ENCODE results near the gene PARVA.

PARVA gene

DNA sequence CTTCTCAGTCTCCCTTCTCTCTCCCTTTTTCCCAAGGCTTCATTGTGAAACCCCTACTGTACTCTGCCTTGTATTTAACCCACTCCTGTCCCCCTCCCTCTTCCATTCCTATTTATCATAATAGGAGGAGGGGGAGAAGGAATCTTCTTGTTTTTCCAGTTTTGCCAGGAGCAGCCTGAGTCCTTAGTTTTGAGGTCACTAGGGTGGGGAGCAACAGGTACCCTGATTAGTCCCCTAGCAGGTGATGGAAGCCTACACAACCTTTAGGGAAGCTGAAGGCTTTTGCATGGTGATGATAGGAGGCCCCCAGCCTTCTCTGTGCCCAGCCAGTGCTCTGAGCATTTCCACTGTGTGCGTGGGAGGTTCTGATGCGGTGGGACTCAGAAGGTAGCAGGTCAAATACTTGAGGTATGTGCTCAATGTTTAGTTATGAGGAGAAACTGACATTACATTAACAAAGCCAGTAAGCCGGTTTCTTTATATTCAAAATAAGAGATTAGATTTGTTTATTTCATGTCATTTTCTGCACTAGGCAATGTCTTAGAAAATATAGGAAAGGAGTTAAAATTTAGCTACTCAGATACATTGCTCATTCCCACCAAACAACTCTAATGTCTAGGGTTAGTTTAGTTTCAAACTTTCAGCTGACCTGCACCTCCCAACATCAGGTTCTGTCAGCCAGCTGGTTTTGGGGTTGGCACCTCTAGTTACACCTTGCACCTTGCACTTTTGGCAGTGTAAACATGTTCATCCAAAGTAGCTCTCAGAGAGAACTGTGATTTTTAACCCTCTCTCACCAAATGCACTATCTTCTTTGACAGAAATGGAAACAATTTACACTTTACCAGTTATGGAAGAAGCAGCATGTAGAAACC, 26.0 kb downstream of the PARVA start:
- DNase-seq (ENCODE audit: low read depth in 2 of 2), result no peak

DNA sequence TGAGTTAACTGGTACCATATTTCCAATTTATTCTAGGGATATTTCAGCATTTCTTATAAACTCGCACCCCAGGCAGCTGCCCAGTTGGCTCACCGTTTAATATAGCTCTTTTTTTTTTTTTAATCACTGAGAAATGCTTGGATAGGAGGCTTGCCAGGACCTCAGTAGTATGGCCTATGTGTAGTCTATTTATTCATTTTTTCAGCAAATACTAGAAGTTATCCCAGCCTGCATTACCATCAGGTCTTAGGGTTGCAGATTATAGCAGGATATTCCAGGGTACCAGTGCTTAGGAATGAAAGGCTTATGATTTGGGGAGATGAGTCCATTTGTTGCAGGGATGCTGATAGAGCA, 26.6 kb downstream of the PARVA start:
- DNase-seq (ENCODE audit: low read depth in 2 of 2), result no peak

DNA sequence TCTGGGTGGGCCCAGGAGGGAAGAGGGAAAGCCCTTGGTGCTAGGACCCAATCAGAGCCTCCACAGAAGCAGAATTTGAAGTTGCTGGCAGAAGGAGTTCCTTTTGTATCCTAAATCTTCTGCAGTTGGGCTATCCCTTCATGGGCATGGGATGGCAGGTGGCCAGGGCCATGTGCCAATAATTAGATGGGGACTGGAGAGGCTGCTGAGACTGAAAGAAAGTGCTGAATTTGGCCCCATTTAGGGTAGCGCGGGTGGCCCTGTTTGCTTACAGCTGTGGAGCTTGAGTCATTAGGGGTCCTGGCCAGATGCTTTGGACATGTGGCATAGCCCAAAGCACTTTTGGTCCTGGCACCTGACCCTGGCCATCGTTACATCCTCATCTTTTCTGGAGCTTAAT, 27.1 kb downstream of the PARVA start:
- no peak for DNase-seq (ENCODE audit: low read depth in 2 of 2)

DNA sequence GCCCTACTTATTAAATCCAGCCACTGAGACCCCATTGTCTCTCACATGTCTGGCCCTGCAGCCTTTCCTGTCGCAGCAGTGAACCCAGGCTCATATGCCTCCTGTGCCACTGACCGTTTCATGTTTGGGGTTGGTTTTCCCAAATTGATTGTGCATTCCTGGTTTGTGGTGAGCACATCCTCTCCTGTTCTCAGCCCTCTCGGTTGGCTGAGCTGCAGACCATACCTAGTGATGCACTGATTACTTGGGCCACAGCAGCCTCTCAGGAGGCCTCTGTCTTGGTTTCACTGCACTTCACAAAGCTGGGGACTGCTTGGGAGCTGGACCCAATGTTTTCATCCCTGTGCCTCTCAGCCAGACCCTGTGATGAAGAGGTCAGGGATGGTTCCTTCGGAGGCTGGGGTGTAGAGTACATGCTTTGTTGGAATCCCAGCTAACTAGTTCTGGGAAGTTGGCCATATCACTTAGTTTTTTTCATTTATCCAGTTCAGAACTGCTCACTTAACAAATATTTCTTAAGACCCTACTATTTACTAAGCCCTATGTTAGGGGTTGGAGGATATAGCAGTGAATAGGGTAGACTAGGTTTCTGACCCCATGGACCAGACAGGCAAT, 30.9 kb downstream of the PARVA start:
- DNase-seq (ENCODE audit: low read depth in 2 of 2), result no peak

- no peak for DNase-seq (ENCODE audit: low read depth in 2 of 2)
These were observed 32.2 kb downstream of the PARVA start for GRCh38 chr11:12409621-12410005.

- no peak for DNase-seq (ENCODE audit: low read depth in 2 of 2)
These were observed 32.8 kb downstream of the PARVA start for GRCh38 chr11:12410006-12410728.

DNA sequence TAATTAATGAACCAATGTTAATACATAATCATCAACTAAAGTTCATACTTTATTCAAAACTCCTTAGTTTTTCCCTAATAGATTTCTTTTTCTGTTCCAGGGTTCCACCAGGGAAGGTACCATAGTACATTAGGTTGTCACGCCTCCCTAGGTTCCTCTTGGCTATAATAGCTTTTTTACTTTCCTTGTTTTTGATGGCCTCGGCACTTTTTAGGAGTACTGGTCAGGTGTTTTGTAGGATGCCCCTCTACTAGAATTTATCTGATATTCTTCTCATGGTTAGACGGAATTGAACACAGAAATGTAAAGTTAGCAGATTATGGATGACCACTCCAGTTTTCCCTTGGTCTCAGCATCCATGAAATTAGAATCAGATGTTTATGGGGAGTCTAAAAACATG, 34.0 kb downstream of the PARVA start:
- no peak for DNase-seq (ENCODE audit: low read depth in 2 of 2)

GRCh38 chr11:12411806-12412727, 34.7 kb downstream of the PARVA start:
- no peak for DNase-seq (ENCODE audit: low read depth in 2 of 2)

DNA sequence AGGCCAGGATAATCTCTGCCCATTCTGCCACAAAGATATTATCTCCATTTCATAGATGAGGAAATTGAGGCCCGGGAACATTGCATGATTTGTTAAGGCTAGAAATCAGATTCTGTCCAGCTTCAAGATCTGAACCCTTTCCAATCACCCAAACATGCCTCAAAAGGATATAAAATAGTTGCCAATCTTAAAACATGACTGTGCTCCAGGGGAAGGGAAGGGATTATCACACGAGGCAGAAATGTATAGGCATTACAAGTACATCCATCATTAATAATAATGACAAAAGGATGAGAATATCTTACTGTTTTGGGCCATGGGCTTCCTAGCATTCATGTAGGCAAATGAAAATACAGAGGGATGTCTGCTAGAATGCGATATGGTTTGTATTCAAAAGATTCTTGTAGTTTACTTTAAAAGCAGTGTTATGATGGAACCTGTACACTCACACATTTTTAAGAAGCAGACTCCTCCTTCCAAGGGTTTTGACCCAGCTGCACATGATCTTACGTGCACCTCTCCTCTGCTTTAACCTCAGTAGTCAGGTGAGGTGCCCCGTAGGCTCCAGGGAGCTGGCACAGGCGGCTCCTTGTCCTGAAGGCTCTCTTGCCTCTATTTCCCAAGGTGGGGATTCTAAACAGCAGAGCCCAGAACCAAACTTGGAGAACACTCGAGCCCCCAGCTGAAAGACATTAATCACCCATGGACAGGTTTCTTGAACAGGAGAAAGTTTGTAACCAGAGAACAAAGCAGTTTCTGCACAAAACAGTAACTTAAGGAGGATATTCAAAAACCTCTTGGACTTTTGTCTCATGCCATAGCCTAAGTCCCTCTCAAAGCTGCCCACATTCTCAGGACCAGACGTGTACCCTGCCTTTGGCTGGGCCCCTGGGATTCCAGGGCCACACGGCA, 36.0 kb downstream of the PARVA start:
- no peak for DNase-seq (ENCODE audit: low read depth in 2 of 2)

DNA sequence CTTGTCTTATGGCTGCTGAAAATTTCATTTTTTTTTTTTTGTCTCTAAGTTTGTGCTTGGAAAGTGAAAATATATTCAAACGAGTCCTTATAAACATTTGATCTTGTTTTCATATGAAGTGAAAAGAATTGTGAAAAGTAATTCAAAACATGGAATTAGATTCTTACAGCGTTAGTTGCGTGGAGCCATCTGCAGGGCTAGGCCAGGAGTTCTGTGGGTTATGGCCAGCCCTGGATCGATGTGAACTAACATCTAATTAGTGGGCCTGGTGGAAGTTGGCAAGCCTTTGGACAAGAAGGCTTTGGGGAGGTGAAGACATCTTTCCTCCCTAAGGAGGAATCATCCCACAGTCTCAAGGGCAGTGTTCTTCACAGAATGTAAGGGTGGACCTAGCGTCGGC, 37.2 kb downstream of the PARVA start:
- no peak for DNase-seq (ENCODE audit: low read depth in 2 of 2)

DNA sequence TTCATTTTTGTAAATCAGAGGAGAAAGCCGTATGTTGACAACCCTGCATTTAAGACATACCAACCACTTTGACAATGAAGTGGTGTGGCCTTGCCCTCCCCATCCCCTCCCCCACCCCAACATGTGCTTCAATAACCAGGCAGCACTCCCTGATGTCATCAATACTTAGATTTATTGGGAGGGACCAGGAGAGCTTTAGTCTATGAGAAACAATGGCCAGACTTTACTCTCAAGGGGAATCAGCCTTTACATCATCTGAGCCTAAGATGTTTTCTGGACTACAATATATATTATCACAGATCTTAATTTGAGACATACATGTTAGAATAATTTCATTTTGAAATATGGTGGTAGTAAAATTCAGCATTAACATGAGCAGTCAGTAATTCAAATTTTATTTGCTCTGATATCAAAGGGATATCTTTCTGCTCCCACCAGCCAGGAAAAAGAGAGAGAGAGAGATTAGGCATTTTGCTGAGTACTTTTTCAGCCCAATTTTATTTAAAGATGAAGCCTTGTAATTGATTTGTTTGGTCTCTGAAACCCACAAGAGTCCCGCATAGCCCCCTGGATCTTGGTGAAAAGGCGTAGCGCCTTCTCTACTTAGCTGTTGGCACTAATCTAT, 38.1 kb downstream of the PARVA start:
- no peak for DNase-seq (ENCODE audit: low read depth in 2 of 2)

DNA sequence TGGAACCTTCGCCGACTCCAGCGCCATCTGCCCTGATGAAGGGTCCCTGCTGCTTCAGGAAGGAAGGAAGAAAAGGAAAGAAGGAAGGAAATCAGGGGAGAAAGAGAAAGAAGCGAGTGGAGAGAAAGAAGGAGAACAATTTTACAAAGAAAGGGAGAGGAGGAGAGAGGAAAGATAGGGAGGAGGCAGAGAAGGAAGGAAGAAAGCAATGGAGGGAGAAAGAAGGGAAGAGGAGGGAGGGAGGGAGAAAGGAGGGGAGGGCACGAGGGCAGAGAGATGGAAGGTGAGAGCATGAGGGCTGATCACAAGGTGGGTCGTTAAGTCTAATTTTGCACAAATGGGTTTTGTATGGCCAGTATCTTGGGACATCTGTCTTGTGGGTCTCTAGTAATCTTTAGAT, 39.2 kb downstream of the PARVA start:
- DNase-seq (ENCODE audit: low read depth in 2 of 2), result no peak

DNA sequence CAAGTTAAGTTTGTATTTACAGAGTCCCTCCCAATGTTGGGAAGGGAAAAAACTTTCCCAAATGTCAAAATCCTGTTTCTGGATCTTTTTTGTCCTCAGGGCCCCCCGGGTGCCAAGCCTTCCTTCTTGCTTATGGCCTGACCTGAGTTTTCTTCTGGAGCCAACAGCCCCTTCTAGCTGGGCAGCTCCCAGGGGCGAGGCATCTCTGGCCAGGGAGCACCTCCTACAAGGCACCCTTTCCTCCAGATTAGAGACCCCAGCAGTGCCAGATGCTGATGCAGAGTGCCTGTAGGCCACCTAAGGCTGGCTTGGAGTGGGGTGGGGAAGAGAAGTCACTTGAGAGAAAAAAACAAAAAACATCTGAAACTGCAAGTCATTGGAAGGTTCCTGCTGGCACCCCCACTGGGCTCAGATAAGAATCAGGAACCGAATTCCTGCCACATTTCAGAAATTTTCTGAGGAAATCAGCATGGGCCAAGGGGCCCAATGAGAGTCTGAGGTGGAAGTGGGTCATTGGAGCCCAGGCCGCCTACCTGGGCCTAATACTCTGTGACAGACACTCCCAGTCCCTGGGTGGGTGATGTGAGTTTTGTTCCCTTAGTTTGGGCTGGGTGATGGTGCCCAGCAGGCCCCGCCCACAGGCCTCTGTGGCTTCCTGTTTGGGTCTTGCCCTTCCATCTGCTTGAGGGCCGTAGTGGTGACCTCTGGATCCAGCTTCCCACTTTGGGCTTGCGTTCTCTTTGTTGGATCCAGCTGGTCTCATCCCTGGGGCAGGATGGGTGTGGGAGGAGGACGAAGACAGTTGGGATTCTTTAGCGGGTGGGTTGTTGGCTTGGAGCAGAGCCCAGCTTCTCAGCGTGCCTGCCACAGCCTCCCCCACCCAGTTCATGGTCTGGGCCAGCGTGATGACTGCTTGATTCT, 40.6 kb downstream of the PARVA start:
- DNase-seq (ENCODE audit: low read depth in 2 of 2), result no peak

GRCh38 chr11:12420040-12420439, 42.7 kb downstream of the PARVA start:
- no peak for DNase-seq (ENCODE audit: low read depth in 2 of 2)

- DNase-seq (ENCODE audit: low read depth in 2 of 2), result no peak
These were observed 43.3 kb downstream of the PARVA start for GRCh38 chr11:12420706-12421105.

GRCh38 chr11:12421386-12421785, 44.0 kb downstream of the PARVA start:
- no peak for DNase-seq (ENCODE audit: low read depth in 2 of 2)

- DNase-seq (ENCODE audit: low read depth in 2 of 2), result no peak
These were observed 48.8 kb downstream of the PARVA start for GRCh38 chr11:12426176-12426575.

- no peak for DNase-seq (ENCODE audit: low read depth in 2 of 2)
These were observed 51.8 kb downstream of the PARVA start for GRCh38 chr11:12429155-12429554.

- no peak for DNase-seq (ENCODE audit: low read depth in 2 of 2)
These were observed 53.0 kb downstream of the PARVA start for GRCh38 chr11:12430351-12430750.
